Measurements from ENCODE around the gene IRAK3.

Gene IRAK3

DNA sequence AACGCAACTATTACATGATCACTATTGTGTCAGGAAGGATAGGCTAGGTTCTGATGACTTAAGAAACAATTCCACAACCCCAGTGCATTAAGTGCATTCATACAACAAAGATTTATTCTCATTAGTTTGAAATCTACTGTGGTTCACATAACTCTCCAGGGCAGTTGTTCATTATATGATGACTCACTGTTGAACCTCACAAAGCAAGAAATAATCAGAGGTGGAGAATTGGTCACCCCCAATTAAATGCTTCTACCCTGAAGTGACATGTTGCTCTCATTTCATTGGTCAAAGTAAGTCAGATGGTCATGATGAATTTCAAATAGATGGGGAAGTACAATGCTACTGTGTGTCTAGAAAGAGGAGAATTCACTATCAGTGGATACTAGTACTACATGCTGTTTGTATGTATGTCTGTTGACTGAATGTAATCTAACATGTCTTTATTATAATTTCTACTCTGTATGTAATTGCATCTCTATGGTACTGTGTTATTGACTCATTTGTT is 107.2 kb downstream of the IRAK3 start:
- ATAC-seq = no peak
- no peak for TF ChIP-seq ZNF70 (CRISPR knock-in tag; IDR thresholded peaks at IDR 0.05)

DNA sequence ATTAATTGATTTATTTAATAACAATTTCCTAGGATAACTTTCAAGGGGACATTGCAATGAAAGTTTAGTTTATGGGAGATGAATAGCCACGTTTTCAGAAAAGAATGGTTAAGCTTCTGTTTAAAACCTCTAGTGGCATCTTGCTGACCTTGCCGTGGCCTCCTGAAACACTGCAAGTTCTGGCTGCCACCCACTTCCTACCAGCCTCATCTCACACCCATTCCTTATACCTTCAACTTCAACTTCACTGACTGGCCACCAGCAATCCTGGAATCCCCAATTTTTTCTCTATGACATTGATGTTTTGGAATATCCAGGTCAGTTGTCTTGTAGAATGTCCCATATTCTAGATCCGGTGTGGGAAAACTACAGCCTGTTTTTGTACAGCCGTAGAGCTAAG is 108.1 kb downstream of the IRAK3 start:
- no peak for ATAC-seq

DNA sequence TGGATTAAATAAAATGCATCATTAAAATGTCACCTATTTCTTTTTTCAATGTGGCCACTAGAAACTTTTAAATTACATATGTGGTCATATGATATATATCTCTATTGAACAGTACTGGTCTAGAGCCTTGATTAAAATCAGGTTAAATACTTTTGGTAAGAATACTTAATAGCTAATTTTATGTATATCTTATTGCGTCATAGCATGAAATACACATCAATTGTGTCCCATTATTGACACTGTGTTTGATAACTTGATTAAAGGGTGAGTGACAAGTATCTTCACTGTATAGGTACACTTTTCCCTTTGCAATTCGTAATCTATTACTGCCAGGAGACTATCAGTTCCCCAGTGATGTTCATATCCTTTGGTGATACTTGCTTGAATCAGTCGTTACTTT is 108.9 kb downstream of the IRAK3 start:
- no peak for TF ChIP-seq ZNF565 (CRISPR knock-in tag; conservative IDR thresholded peaks at IDR 0.05; ENCODE audit: low read depth)
- TF ChIP-seq, protein P1, sequence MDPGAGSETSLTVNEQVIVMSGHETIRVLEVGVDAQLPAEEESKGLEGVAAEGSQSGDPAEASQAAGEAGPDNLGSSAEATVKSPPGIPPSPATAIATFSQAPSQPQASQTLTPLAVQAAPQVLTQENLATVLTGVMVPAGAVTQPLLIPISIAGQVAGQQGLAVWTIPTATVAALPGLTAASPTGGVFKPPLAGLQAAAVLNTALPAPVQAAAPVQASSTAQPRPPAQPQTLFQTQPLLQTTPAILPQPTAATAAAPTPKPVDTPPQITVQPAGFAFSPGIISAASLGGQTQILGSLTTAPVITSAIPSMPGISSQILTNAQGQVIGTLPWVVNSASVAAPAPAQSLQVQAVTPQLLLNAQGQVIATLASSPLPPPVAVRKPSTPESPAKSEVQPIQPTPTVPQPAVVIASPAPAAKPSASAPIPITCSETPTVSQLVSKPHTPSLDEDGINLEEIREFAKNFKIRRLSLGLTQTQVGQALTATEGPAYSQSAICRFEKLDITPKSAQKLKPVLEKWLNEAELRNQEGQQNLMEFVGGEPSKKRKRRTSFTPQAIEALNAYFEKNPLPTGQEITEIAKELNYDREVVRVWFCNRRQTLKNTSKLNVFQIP (CRISPR knock-in tag; IDR thresholded peaks at IDR 0.05; ENCODE audit: borderline replicate concordance, low read depth) = no peak
- TF ChIP-seq, protein P2, sequence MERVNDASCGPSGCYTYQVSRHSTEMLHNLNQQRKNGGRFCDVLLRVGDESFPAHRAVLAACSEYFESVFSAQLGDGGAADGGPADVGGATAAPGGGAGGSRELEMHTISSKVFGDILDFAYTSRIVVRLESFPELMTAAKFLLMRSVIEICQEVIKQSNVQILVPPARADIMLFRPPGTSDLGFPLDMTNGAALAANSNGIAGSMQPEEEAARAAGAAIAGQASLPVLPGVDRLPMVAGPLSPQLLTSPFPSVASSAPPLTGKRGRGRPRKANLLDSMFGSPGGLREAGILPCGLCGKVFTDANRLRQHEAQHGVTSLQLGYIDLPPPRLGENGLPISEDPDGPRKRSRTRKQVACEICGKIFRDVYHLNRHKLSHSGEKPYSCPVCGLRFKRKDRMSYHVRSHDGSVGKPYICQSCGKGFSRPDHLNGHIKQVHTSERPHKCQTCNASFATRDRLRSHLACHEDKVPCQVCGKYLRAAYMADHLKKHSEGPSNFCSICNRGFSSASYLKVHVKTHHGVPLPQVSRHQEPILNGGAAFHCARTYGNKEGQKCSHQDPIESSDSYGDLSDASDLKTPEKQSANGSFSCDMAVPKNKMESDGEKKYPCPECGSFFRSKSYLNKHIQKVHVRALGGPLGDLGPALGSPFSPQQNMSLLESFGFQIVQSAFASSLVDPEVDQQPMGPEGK (CRISPR knock-in tag; IDR thresholded peaks at IDR 0.05; ENCODE audit: borderline replicate concordance) = no peak
- TF ChIP-seq ARNTL (CRISPR knock-in tag; IDR thresholded peaks at IDR 0.05; ENCODE audit: borderline replicate concordance, low read depth) = no peak
- no peak for TF ChIP-seq TOX (CRISPR knock-in tag; IDR thresholded peaks at IDR 0.05; ENCODE audit: borderline replicate concordance)
- no peak for TF ChIP-seq ZFP3 (CRISPR knock-in tag; IDR thresholded peaks at IDR 0.05)
- TF ChIP-seq, protein P3, sequence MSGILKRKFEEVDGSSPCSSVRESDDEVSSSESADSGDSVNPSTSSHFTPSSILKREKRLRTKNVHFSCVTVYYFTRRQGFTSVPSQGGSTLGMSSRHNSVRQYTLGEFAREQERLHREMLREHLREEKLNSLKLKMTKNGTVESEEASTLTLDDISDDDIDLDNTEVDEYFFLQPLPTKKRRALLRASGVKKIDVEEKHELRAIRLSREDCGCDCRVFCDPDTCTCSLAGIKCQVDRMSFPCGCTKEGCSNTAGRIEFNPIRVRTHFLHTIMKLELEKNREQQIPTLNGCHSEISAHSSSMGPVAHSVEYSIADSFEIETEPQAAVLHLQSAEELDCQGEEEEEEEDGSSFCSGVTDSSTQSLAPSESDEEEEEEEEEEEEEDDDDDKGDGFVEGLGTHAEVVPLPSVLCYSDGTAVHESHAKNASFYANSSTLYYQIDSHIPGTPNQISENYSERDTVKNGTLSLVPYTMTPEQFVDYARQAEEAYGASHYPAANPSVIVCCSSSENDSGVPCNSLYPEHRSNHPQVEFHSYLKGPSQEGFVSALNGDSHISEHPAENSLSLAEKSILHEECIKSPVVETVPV (CRISPR knock-in tag; IDR thresholded peaks at IDR 0.05) = no peak
- TF ChIP-seq TCF4 (CRISPR knock-in tag; IDR thresholded peaks at IDR 0.05; ENCODE audit: borderline replicate concordance) = no peak
- no peak for ATAC-seq

More for the DNA sequence above, 108.1 kb downstream of the IRAK3 start:
- TF ChIP-seq OSR1 (CRISPR knock-in tag; IDR thresholded peaks at IDR 0.05) = no peak
- TF ChIP-seq ZFP3 (CRISPR knock-in tag; IDR thresholded peaks at IDR 0.05) = no peak
- TF ChIP-seq, protein P1 (CRISPR knock-in tag; IDR thresholded peaks at IDR 0.05; ENCODE audit: borderline replicate concordance, low read depth) = no peak
- TF ChIP-seq PPARA (CRISPR knock-in tag; IDR thresholded peaks at IDR 0.05; ENCODE audit: borderline replicate concordance) = no peak
- TF ChIP-seq TCF4 (CRISPR knock-in tag; IDR thresholded peaks at IDR 0.05; ENCODE audit: borderline replicate concordance) = no peak
- TF ChIP-seq, protein P4, sequence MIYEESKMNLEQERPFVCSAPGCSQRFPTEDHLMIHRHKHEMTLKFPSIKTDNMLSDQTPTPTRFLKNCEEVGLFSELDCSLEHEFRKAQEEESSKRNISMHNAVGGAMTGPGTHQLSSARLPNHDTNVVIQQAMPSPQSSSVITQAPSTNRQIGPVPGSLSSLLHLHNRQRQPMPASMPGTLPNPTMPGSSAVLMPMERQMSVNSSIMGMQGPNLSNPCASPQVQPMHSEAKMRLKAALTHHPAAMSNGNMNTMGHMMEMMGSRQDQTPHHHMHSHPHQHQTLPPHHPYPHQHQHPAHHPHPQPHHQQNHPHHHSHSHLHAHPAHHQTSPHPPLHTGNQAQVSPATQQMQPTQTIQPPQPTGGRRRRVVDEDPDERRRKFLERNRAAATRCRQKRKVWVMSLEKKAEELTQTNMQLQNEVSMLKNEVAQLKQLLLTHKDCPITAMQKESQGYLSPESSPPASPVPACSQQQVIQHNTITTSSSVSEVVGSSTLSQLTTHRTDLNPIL (CRISPR knock-in tag; IDR thresholded peaks at IDR 0.05; ENCODE audit: low read depth) = no peak
- TF ChIP-seq RARB (CRISPR knock-in tag; IDR thresholded peaks at IDR 0.05) = no peak
- TF ChIP-seq ESRRG (CRISPR knock-in tag; IDR thresholded peaks at IDR 0.05) = no peak
- no peak for TF ChIP-seq ARNTL (CRISPR knock-in tag; IDR thresholded peaks at IDR 0.05; ENCODE audit: borderline replicate concordance, low read depth)
- TF ChIP-seq, protein P5, sequence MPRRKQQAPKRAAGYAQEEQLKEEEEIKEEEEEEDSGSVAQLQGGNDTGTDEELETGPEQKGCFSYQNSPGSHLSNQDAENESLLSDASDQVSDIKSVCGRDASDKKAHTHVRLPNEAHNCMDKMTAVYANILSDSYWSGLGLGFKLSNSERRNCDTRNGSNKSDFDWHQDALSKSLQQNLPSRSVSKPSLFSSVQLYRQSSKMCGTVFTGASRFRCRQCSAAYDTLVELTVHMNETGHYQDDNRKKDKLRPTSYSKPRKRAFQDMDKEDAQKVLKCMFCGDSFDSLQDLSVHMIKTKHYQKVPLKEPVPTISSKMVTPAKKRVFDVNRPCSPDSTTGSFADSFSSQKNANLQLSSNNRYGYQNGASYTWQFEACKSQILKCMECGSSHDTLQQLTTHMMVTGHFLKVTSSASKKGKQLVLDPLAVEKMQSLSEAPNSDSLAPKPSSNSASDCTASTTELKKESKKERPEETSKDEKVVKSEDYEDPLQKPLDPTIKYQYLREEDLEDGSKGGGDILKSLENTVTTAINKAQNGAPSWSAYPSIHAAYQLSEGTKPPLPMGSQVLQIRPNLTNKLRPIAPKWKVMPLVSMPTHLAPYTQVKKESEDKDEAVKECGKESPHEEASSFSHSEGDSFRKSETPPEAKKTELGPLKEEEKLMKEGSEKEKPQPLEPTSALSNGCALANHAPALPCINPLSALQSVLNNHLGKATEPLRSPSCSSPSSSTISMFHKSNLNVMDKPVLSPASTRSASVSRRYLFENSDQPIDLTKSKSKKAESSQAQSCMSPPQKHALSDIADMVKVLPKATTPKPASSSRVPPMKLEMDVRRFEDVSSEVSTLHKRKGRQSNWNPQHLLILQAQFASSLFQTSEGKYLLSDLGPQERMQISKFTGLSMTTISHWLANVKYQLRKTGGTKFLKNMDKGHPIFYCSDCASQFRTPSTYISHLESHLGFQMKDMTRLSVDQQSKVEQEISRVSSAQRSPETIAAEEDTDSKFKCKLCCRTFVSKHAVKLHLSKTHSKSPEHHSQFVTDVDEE (CRISPR knock-in tag; IDR thresholded peaks at IDR 0.05) = no peak
- TF ChIP-seq ZFP30 (CRISPR knock-in tag; IDR thresholded peaks at IDR 0.05) = no peak
- no peak for TF ChIP-seq ISL1 (CRISPR knock-in tag; IDR thresholded peaks at IDR 0.05)
- TF ChIP-seq BACH2 (CRISPR knock-in tag; IDR thresholded peaks at IDR 0.05; ENCODE audit: borderline replicate concordance) = no peak
- TF ChIP-seq ZNF8 (CRISPR knock-in tag; IDR thresholded peaks at IDR 0.05) = no peak
- no peak for TF ChIP-seq GLIS3 (CRISPR knock-in tag; IDR thresholded peaks at IDR 0.05)
- TF ChIP-seq ZNF70 (CRISPR knock-in tag; IDR thresholded peaks at IDR 0.05) = no peak
- TF ChIP-seq SNAI2 (CRISPR knock-in tag; IDR thresholded peaks at IDR 0.05) = no peak
